Stimulated activated CD4-positive, alpha-beta T cell treated with anti-CD3 and anti-CD28 coated beads, Interleukin-15, amount 100 ng/mL, for 48 hours (primary cell): ENCODE results near the gene OSBPL6.

ENCODE experiments used
- DNase-seq, 2 donors: peaks; one replicate each; pipeline ENCODE4 v3.0.0-alpha.2; 2020; ENCODE audit warnings: low read depth in 2 of 2

The OSBPL6 gene

GRCh38 chr2:178448968-178449661 is 254.8 kb downstream of the OSBPL6 start:
- DNase-seq = no peak

- no peak for DNase-seq
Observed at GRCh38 chr2:178449700-178450523, 255.6 kb downstream of the OSBPL6 start.

- peak in 1 of 2 donors; percentile 71 for DNase-seq
Observed at GRCh38 chr2:178450524-178450773, 256.1 kb downstream of the OSBPL6 start.

GRCh38 chr2:178450774-178451525 is 256.6 kb downstream of the OSBPL6 start, which contains the start of the genes PJVK and PRKRA:
Gene PJVK, plus strand, starts transcription at chr2:178451378. Its CDS starts 2,032 bp downstream, at chr2:178453410.
Gene PRKRA, minus strand, starts transcription at chr2:178451175. Its CDS starts 145 bp downstream, at chr2:178451030.
- DNase-seq = peak; percentile 91 to 96

- no peak for DNase-seq
Observed at GRCh38 chr2:178452334-178452733, 258.0 kb downstream of the OSBPL6 start.
